Measurements from ENCODE around the gene PLD1.

PLD1 gene

GRCh38 chr3:171711461-171712170, 98.7 kb downstream of the PLD1 start:
- H3K27ac ChIP-seq = no peak overlapping the region
- H3K27me3 ChIP-seq (ENCODE audit: insufficient read depth, low read depth, severe bottlenecking) = no peaks in the 10 kb centered on the region
- H3K9me3 ChIP-seq (ENCODE audit: severe bottlenecking) = no peaks in the 10 kb centered on the region
- no peak overlapping the region for H3K4me3 ChIP-seq (ENCODE audit: low read depth, low read length)
- TF ChIP-seq CTCF (IDR thresholded peaks at IDR 0.05; ENCODE audit: low read depth, low read length) = no peak
- DNase-seq = no peak
- no peaks in the 10 kb centered on the region for H3K36me3 ChIP-seq

DNA sequence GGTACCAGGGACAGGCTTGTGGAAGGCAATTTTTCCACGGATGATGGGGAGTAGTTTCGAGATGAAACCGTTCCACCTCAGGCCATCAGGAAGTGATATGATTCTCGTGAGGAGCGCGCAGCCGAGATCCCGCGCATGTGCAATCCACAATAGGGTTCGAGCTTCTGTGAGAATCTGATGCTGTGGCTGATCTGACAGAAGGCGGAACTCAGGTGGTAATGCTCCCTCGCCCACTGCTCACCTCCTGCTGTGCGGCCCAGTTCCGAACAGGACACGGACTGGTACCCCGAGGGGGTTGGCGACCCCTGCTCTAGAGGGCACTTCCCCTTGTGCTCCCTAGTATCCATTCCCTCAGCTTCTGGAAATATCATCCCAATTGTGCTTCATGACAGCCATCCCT, 99.9 kb downstream of the PLD1 start:
- Histone ChIP-seq H3K27ac (no peak overlapping the region), H3K4me3 (ENCODE audit: low read depth, low read length) (no peak overlapping the region), H3K9me3 (ENCODE audit: severe bottlenecking) (no peaks in the 10 kb centered on the region), H3K27me3 (ENCODE audit: insufficient read depth, low read depth, severe bottlenecking) (no peaks in the 10 kb centered on the region), H3K36me3 (no peaks in the 10 kb centered on the region)
- DNase-seq = no peak
- no peak for TF ChIP-seq CTCF (IDR thresholded peaks at IDR 0.05; ENCODE audit: low read depth, low read length)

GRCh38 chr3:171704814-171705213, 105.5 kb downstream of the PLD1 start:
- no peak for TF ChIP-seq CTCF (IDR thresholded peaks at IDR 0.05; ENCODE audit: low read depth, low read length)

DNA sequence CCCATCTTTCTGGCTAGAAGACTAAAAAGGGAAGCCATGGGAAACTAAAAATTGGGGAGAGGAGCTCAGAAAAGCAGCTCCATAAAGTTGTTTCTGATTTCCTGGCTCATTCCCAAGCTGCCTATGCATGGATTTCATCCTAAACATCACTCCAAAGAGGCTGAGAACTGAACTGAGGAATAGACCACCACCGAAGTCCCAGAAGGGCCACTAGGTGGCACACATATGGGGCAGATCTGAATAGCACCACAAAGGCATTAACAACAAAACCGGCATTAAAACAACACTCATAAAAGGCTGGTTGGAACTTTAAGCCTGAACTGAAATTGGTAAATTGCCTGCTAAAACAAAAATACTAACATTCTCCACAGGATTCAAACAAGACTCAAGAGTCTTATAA, 106.3 kb downstream of the PLD1 start:
- no peak overlapping the region for H3K27ac ChIP-seq
- DNase-seq = peak; percentile 37
- peak; percentile 62 for TF ChIP-seq CTCF (IDR thresholded peaks at IDR 0.05; ENCODE audit: low read depth, low read length)

More at GRCh38 chr3:171704814-171705213, 105.5 kb downstream of the PLD1 start:
- Histone ChIP-seq H3K27me3 (ENCODE audit: insufficient read depth, low read depth, severe bottlenecking) (no peaks in the 10 kb centered on the region), H3K4me3 (ENCODE audit: low read depth, low read length) (no peak overlapping the region), H3K27ac (no peak overlapping the region), H3K9me3 (ENCODE audit: severe bottlenecking) (peaks cover 8% of the 10 kb centered on the region), H3K36me3 (no peaks in the 10 kb centered on the region)
- no peak for DNase-seq

GRCh38 chr3:171703144-171703543, 107.1 kb downstream of the PLD1 start:
- Histone ChIP-seq H3K27ac (no peak overlapping the region), H3K9me3 (ENCODE audit: severe bottlenecking) (peaks cover 8% of the 10 kb centered on the region), H3K36me3 (no peaks in the 10 kb centered on the region), H3K4me3 (ENCODE audit: low read depth, low read length) (no peak overlapping the region), H3K27me3 (ENCODE audit: insufficient read depth, low read depth, severe bottlenecking) (no peaks in the 10 kb centered on the region)
- TF ChIP-seq CTCF (IDR thresholded peaks at IDR 0.05; ENCODE audit: low read depth, low read length) = no peak
- no peak for DNase-seq

More for the DNA sequence above, 106.3 kb downstream of the PLD1 start:
- no peaks in the 10 kb centered on the region for H3K36me3 ChIP-seq
- H3K4me3 ChIP-seq (ENCODE audit: low read depth, low read length) = no peak overlapping the region
- H3K9me3 ChIP-seq (ENCODE audit: severe bottlenecking) = peaks cover 8% of the 10 kb centered on the region
- H3K27me3 ChIP-seq (ENCODE audit: insufficient read depth, low read depth, severe bottlenecking) = no peaks in the 10 kb centered on the region

DNA sequence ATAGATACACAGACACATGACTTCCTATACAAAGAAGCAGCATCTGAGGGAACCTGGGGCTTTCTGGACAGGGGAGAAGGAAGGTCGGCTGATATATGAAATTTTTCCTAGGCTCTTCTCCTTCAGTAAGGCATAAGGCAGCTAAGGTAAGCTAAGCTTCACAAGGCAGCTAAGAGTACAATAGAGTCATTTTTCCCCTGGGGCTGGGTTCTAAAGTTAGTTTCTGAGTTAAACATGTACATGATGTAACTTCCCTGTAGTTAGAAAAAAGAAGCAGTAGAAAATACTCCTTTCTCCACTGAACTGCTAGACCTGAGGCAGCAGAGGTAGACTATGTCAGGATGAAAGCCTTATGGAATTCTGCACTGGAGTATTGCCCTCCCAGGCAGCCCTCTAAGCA, 109.6 kb downstream of the PLD1 start:
- Histone ChIP-seq H3K27me3 (ENCODE audit: insufficient read depth, low read depth, severe bottlenecking) (no peaks in the 10 kb centered on the region), H3K36me3 (no peaks in the 10 kb centered on the region), H3K9me3 (ENCODE audit: severe bottlenecking) (peaks cover 8% of the 10 kb centered on the region), H3K4me3 (ENCODE audit: low read depth, low read length) (no peak overlapping the region), H3K27ac (no peak overlapping the region)
- no peak for DNase-seq
- TF ChIP-seq CTCF (IDR thresholded peaks at IDR 0.05; ENCODE audit: low read depth, low read length) = no peak

Data from WERI-Rb-1 (cell line).